Parathyroid adenoma (tissue), 2 donors: ENCODE data around the gene ALDH6A1.

Source experiments
- H2AFZ ChIP-seq: fragments of 300-600 bp; sonication (generic); one replicate; pipeline ENCODE4 v1.7.0; 2017; ENCODE audit warnings: antibody characterized with exemption, mild to moderate bottlenecking
- H3K27ac ChIP-seq: fragments of 300-600 bp; sonication (generic); one replicate; pipeline ENCODE4 v1.7.0; 2017
- H3K27me3 ChIP-seq: fragments of 300-600 bp; sonication (generic); one replicate; pipeline ENCODE4 v1.7.0; 2017; ENCODE audit warnings: low read length; ENCODE audit not compliant: control insufficient read depth, insufficient read depth
- H3K36me3 ChIP-seq: fragments of 300-600 bp; sonication (generic); one replicate; pipeline ENCODE4 v1.7.0; 2017; ENCODE audit warnings: low read length; ENCODE audit not compliant: control insufficient read depth, insufficient read depth
- H3K4me1 ChIP-seq: fragments of 300-600 bp; sonication (generic); one replicate; pipeline ENCODE4 v1.7.0; 2017; ENCODE audit warnings: control low read depth
- H3K4me2 ChIP-seq: fragments of 300-600 bp; sonication (generic); one replicate; pipeline ENCODE4 v1.7.0; 2017; ENCODE audit warnings: low read length
- H3K4me3 ChIP-seq: fragments of 300-600 bp; sonication (generic); one replicate; pipeline ENCODE4 v1.7.0; 2017; ENCODE audit warnings: low read depth, low read length
- H3K79me2 ChIP-seq: fragments of 300-600 bp; sonication (generic); one replicate; pipeline ENCODE4 v1.7.0; 2017; ENCODE audit warnings: control low read depth
- H3K9ac ChIP-seq: fragments of 300-600 bp; sonication (generic); one replicate; pipeline ENCODE4 v1.7.0; 2017; ENCODE audit warnings: mild to moderate bottlenecking
- H3K9me3 ChIP-seq: fragments of 300-600 bp; sonication (generic); one replicate; pipeline ENCODE4 v1.7.0; 2017; ENCODE audit warnings: low read length; ENCODE audit not compliant: control insufficient read depth
- TF ChIP-seq, protein P1 (sequence below): fragments of 300-600 bp; sonication (generic); IDR thresholded peaks from one replicate; pipeline ENCODE4 v1.7.0; 2017; ENCODE audit warnings: antibody characterized with exemption, mild to moderate bottlenecking
- donor health status: primary hyperparathyroidism.

Gene ALDH6A1

DNA sequence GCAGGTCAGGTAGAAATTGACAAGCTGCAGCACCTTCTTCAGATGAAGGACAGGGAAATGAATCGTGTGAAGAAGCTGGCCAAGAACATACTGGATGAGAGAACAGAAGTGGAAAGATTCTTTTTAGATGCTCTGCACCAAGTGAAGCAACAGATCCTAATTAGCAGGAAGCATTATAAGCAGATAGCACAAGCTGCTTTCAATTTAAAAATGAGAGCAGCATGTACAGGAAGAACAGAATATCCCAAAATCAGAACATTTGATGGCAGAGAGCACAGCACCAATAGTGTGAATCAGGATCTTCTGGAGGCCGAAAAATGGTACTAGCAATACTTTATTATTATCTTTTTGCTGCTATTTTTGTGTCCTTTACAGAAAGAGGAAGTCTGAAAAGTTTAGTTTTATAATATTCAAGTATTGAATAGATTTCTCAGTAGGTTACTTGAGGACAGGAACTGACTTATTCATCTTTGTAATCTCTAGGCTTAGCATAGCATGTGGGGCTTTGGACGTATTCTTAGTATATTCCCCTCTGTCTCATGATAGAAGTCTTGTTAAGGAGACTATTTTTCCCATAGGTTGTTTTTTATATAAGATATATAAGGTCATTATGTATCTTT is 34.3 kb downstream of the ALDH6A1 start:
- no peak overlapping the region for H3K4me3 ChIP-seq
- H3K27ac ChIP-seq: no peak overlapping the region
- H2AFZ ChIP-seq: no peak overlapping the region
- H3K4me2 ChIP-seq: no peak overlapping the region
- H3K36me3 ChIP-seq: no peaks in the 10 kb centered on the region
- no peaks in the 10 kb centered on the region for H3K9me3 ChIP-seq
- TF ChIP-seq, protein P1, sequence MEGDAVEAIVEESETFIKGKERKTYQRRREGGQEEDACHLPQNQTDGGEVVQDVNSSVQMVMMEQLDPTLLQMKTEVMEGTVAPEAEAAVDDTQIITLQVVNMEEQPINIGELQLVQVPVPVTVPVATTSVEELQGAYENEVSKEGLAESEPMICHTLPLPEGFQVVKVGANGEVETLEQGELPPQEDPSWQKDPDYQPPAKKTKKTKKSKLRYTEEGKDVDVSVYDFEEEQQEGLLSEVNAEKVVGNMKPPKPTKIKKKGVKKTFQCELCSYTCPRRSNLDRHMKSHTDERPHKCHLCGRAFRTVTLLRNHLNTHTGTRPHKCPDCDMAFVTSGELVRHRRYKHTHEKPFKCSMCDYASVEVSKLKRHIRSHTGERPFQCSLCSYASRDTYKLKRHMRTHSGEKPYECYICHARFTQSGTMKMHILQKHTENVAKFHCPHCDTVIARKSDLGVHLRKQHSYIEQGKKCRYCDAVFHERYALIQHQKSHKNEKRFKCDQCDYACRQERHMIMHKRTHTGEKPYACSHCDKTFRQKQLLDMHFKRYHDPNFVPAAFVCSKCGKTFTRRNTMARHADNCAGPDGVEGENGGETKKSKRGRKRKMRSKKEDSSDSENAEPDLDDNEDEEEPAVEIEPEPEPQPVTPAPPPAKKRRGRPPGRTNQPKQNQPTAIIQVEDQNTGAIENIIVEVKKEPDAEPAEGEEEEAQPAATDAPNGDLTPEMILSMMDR: no peak
- H3K9ac ChIP-seq: no peak overlapping the region
- H3K27me3 ChIP-seq: no peaks in the 10 kb centered on the region
- H3K4me1 ChIP-seq: no peaks in the 10 kb centered on the region
- no peaks in the 10 kb centered on the region for H3K79me2 ChIP-seq

GRCh38 chr14:74048281-74048680 is 36.0 kb downstream of the ALDH6A1 start:
- Histone ChIP-seq H3K9ac (no peak overlapping the region), H3K4me3 (no peak overlapping the region), H3K36me3 (no peaks in the 10 kb centered on the region), H3K27ac (no peak overlapping the region), H3K27me3 (no peaks in the 10 kb centered on the region), H2AFZ (no peak overlapping the region), H3K9me3 (no peaks in the 10 kb centered on the region), H3K4me2 (no peak overlapping the region), H3K4me1 (no peaks in the 10 kb centered on the region), H3K79me2 (no peaks in the 10 kb centered on the region)
- TF ChIP-seq, protein P1: no peak

DNA sequence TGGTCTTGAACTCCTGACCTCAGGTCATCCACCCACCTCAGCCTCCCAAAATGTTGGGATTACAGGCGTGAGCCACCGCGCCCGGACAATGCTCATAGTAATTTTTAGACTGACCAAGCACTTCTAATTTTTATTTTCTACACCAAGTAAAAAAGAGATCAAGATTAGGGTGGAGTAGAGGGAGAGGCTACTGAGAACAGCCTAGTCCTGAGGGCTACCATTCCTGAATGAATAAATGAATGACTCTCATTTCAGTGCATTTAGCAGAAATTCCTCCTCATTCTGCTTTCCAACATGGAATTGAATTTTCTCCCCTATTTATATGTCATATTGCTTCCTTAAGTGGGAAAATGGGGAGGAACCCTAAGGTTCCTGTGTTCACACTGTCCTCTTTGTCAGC is 38.7 kb downstream of the ALDH6A1 start:
- H3K36me3 ChIP-seq: no peaks in the 10 kb centered on the region
- no peaks in the 10 kb centered on the region for H3K27me3 ChIP-seq
- H3K4me1 ChIP-seq: no peaks in the 10 kb centered on the region
- no peaks in the 10 kb centered on the region for H3K79me2 ChIP-seq
- H3K9me3 ChIP-seq: no peaks in the 10 kb centered on the region
- no peak overlapping the region for H3K27ac ChIP-seq
- H3K4me2 ChIP-seq: no peak overlapping the region
- H2AFZ ChIP-seq: no peak overlapping the region
- H3K9ac ChIP-seq: no peak overlapping the region
- H3K4me3 ChIP-seq: no peak overlapping the region
- TF ChIP-seq, protein P1: no peak

DNA sequence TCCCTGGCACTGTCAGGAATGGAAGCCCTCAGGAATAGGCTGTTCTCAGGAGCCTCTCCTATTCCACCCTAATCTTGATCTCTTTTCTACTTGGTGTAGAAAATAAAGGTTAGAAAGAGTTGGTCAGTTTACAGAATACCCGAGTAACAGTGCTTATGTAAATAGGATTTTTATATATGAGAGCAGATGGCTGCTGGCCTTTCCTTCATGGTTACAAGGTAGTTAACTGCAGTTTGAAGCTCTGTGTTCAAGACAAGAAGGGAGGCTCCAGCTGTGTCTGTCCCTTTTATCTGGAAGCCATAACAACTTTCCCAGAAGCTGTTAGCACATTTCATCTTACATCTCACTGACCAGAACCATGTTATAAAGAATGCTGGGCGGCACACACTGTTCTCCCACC is 42.0 kb downstream of the ALDH6A1 start:
- H3K4me3 ChIP-seq: no peak overlapping the region
- no peak overlapping the region for H2AFZ ChIP-seq
- H3K27ac ChIP-seq: no peak overlapping the region
- no peaks in the 10 kb centered on the region for H3K9me3 ChIP-seq
- no peak overlapping the region for H3K4me2 ChIP-seq
- H3K36me3 ChIP-seq: no peaks in the 10 kb centered on the region
- no peaks in the 10 kb centered on the region for H3K79me2 ChIP-seq
- no peaks in the 10 kb centered on the region for H3K27me3 ChIP-seq
- no peak overlapping the region for H3K9ac ChIP-seq
- H3K4me1 ChIP-seq: no peaks in the 10 kb centered on the region
- TF ChIP-seq, protein P1: no peak
